ENCODE data around the gene PDE2A.

GRCh38 chr11:72639502-72640375 lies 34.5 kb downstream of the PDE2A start:
- TF ChIP-seq POLR2A (IDR thresholded peaks at IDR 0.05; ENCODE audit: low read depth, low read length) (no peak), ELK1 (IDR thresholded peaks at IDR 0.05; ENCODE audit: borderline replicate concordance, low read depth, low read length) (no peak), CTCF (conservative IDR thresholded peaks at IDR 0.05; ENCODE audit: low read depth, low read length) (no peak), CEBPB (IDR thresholded peaks at IDR 0.05; ENCODE audit: low read depth, low read length) (no peak), MAFK (IDR thresholded peaks at IDR 0.05; ENCODE audit: low read depth, low read length) (no peak), CHD1 (IDR thresholded peaks at IDR 0.05; ENCODE audit: low read depth, low read length) (no peak), NFE2L2 (IDR thresholded peaks at IDR 0.05; ENCODE audit: low read depth, low read length) (no peak), RAD21 (IDR thresholded peaks at IDR 0.05; ENCODE audit: low read length) (no peak), BHLHE40 (IDR thresholded peaks at IDR 0.05; ENCODE audit: low read depth, low read length) (no peak), FOS (IDR thresholded peaks at IDR 0.05; ENCODE audit: low read depth, low read length) (no peak), SMC3 (IDR thresholded peaks at IDR 0.05; ENCODE audit: low read depth, low read length) (no peak), MXI1 (IDR thresholded peaks at IDR 0.05; ENCODE audit: borderline replicate concordance, low read depth, low read length) (no peak)

Data from IMR-90 (cell line).